GM23338 (cell line): ENCODE data around the gene AKAP9. TPM values are rescaled to one million over a fixed set of nuclear protein-coding genes. Genes with fewer than 3 reads are reported as not detected.

Experiments
- ATAC-seq: fragments of 200-7000 bp; cut with Tn5 transposase; 3 replicates; pipeline ENCODE4 v1.9.1; 2020
- DNase-seq: peaks from one replicate; pipeline ENCODE4 v3.0.0-alpha.2; 2015; ENCODE audit warnings: low spot score
- H2AFZ ChIP-seq: fragments of 200-600 bp; sonication (generic); 2 replicates; pipeline ENCODE4 v1.8.0; 2016; ENCODE audit warnings: antibody characterized with exemption, mild to moderate bottlenecking, moderate library complexity
- H3F3A ChIP-seq: fragments of 200-600 bp; sonication (generic); replicated peaks from 2 replicates; pipeline ENCODE4 v1.8.0; 2017; ENCODE audit warnings: antibody characterized with exemption, mixed run types, low read depth
- H3K27ac ChIP-seq: fragments of 200-600 bp; sonication (generic); 2 replicates; pipeline ENCODE4 v1.6.1; 2016; ENCODE audit warnings: low read depth
- H3K27me3 ChIP-seq: fragments of 200-600 bp; sonication (generic); 2 replicates; pipeline ENCODE4 v1.8.0; 2016; ENCODE audit warnings: mild to moderate bottlenecking, mixed run types, moderate library complexity; ENCODE audit not compliant: insufficient read depth
- H3K36me3 ChIP-seq: fragments of 200-600 bp; sonication (generic); 2 replicates; pipeline ENCODE4 v1.8.0; 2016; ENCODE audit warnings: mild to moderate bottlenecking; ENCODE audit not compliant: insufficient read depth
- H3K4me1 ChIP-seq: fragments of 200-600 bp; sonication (generic); 2 replicates; pipeline ENCODE4 v1.8.0; 2016; ENCODE audit warnings: mild to moderate bottlenecking, moderate library complexity; ENCODE audit not compliant: insufficient read depth
- H3K4me2 ChIP-seq: fragments of 200-600 bp; sonication (generic); 2 replicates; pipeline ENCODE4 v1.7.1; 2017; ENCODE audit warnings: mixed run types
- H3K4me3 ChIP-seq: fragments of 200-600 bp; sonication (generic); 2 replicates; pipeline ENCODE4 v1.6.1; 2016; ENCODE audit warnings: mixed run types
- H3K79me2 ChIP-seq: fragments of 200-600 bp; sonication (generic); replicated peaks from 2 replicates; pipeline ENCODE4 v1.8.0; 2017; ENCODE audit warnings: mild to moderate bottlenecking; ENCODE audit not compliant: insufficient read depth
- H3K9me2 ChIP-seq: fragments of 200-600 bp; sonication (generic); 2 replicates; pipeline ENCODE4 v1.8.0; 2017; ENCODE audit not compliant: insufficient read depth
- H4K20me1 ChIP-seq: fragments of 200-600 bp; sonication (generic); replicated peaks from 2 replicates; pipeline ENCODE4 v1.8.0; 2017; ENCODE audit warnings: mild to moderate bottlenecking; ENCODE audit not compliant: insufficient read depth
- H3K27ac Mint-ChIP-seq: 2 replicates; pipeline ENCODE4 v1.8.0; 2020; ENCODE audit warnings: inconsistent platforms, mild to moderate bottlenecking, moderate library complexity, mixed read lengths
- H3K27me3 Mint-ChIP-seq: 3 replicates; pipeline ENCODE4 v1.8.0; 2022; ENCODE audit warnings: low read depth, mild to moderate bottlenecking, moderate library complexity, mixed read lengths, inconsistent platforms; ENCODE audit not compliant: insufficient read depth, poor library complexity
- H3K36me3 Mint-ChIP-seq: 3 replicates; pipeline ENCODE4 v1.8.0; 2021; ENCODE audit warnings: low read depth, mild to moderate bottlenecking, inconsistent platforms, moderate library complexity, mixed read lengths
- H3K4me1 Mint-ChIP-seq: 3 replicates; pipeline ENCODE4 v1.8.0; 2020; ENCODE audit warnings: mild to moderate bottlenecking, inconsistent platforms, mixed read lengths
- H3K4me3 Mint-ChIP-seq: 3 replicates; pipeline ENCODE4 v1.8.0; 2021; ENCODE audit warnings: moderate library complexity, mild to moderate bottlenecking, inconsistent platforms, mixed read lengths
- H3K9me3 Mint-ChIP-seq: 3 replicates; pipeline ENCODE4 v1.8.0; 2020; ENCODE audit warnings: moderate library complexity, mild to moderate bottlenecking, inconsistent platforms, mixed read lengths
- CREB1 ChIP-seq: fragments of 250-450 bp; sonication (Bioruptor Pico); IDR thresholded peaks from 2 replicates; pipeline ENCODE4 v1.5.0; 2020; ENCODE audit warnings: low read depth, mild to moderate bottlenecking, moderate library complexity
- JUNB ChIP-seq: IDR thresholded peaks from one replicate; pipeline ENCODE4 v1.6.1; 2016; ENCODE audit warnings: antibody characterized with exemption; ENCODE audit not compliant: unreplicated experiment
- NANOG ChIP-seq: IDR thresholded peaks from 2 replicates; pipeline ENCODE4 v1.6.1; 2016; ENCODE audit warnings: antibody characterized with exemption, borderline replicate concordance
- STAT1 ChIP-seq: IDR thresholded peaks from one replicate; pipeline ENCODE4 v1.6.1; 2016; ENCODE audit warnings: antibody characterized with exemption; ENCODE audit not compliant: unreplicated experiment
- ZNF114 ChIP-seq: fragments of 250-450 bp; sonication (Bioruptor Pico); IDR thresholded peaks from 2 replicates; pipeline ENCODE4 v1.5.0; 2020; ENCODE audit warnings: mild to moderate bottlenecking, moderate library complexity
- ZNF331 ChIP-seq: fragments of 250-450 bp; sonication (Bioruptor Pico); IDR thresholded peaks from 2 replicates; pipeline ENCODE4 v1.5.0; 2020; ENCODE audit warnings: low read depth, mild to moderate bottlenecking, moderate library complexity
- ZNF462 ChIP-seq: fragments of 250-450 bp; sonication (Bioruptor Pico); IDR thresholded peaks from 2 replicates; pipeline ENCODE4 v1.5.0; 2020; ENCODE audit warnings: mild to moderate bottlenecking, moderate library complexity
- polyA plus RNA-seq: library from polyadenylated mRNA; unstranded; fragments of >200 nt; fragmentation: Nextera tagmentation; extraction: Ambion mirVana; gene quantifications from 2 replicates; pipeline ENCODE4 v1.2.1, GENCODE V29; 2016
- total RNA-seq: library from RNA; depleted of rRNA; stranded (reverse); fragments of >200 nt; shearing (Covaris generic); gene quantifications from 2 replicates; pipeline ENCODE4 v1.2.3, GENCODE V29; 2014

The AKAP9 gene
- total and polyA plus RNA-seq, 2 experiments from 2014 or later, result 33.5 to 67.4 TPM

- no peak overlapping the region for H2AFZ ChIP-seq
- TF ChIP-seq ZNF114 (no peak), CREB1 (CRISPR knock-in tag) (no peak), NANOG (no peak), JUNB (no peak), ZNF462 (CRISPR knock-in tag) (no peak), STAT1 (no peak), ZNF331 (CRISPR knock-in tag) (no peak)
- Mint-ChIP-seq H3K4me1 (peaks cover 4% of the 10 kb centered on the region; the same call in 2 of the 3 replicates), H3K36me3 (no peaks in the 10 kb centered on the region), H3K9me3 (no peaks in the 10 kb centered on the region), H3K27ac (no peak overlapping the region), H3K27me3 (no peaks in the 10 kb centered on the region), H3K4me3 (no peak overlapping the region)
- H3K36me3 ChIP-seq, result no peaks in the 10 kb centered on the region
- no peak overlapping the region for H3K27ac ChIP-seq
- H3K9me2 ChIP-seq, result no peaks in the 10 kb centered on the region
- no peak overlapping the region for H3K4me2 ChIP-seq
- ATAC-seq (no peak), DNase-seq (no peak)
- no peaks in the 10 kb centered on the region for H3K79me2 ChIP-seq
- no peaks in the 10 kb centered on the region for H3K27me3 ChIP-seq
- H3K4me3 ChIP-seq, result no peak overlapping the region
- H3F3A ChIP-seq, result no peaks in the 10 kb centered on the region
- H3K4me1 ChIP-seq, result 0 out of 2 replicates have a peak, but pooled peaks cover 4% of the 10 kb centered on the region
- H4K20me1 ChIP-seq, result no peaks in the 10 kb centered on the region
These were observed 42.2 kb upstream of the AKAP9 start for GRCh38 chr7:91898240-91898992.
